Pancreas (tissue), 10 donors: Measurements from ENCODE around the gene NFATC3. TPM values are rescaled to one million over a fixed set of nuclear protein-coding genes. Genes with fewer than 3 reads are reported as not detected.

Source experiments
- ATAC-seq, 4 donors: fragments of 200-7000 bp; cut with Tn5 transposase; one replicate each; pipeline versions ENCODE4 v1.8.0 to v1.9.1; 2020; ENCODE audit warnings: mild to moderate bottlenecking in 4 of 4, moderate library complexity in 4 of 4
- DNase-seq, 6 donors: peaks; one replicate each; pipeline ENCODE4 v3.0.0-alpha.2; 2020
- FAIRE-seq: peaks from 2 replicates; lab custom pipeline; 2012; peaks lifted over from hg19 to GRCh38; lab: Jason Lieb, UNC
- H3K27ac ChIP-seq, 4 donors: fragments of 200-600 bp; sonication (generic); 1 replicate in 3 of 4; 2 replicates in 1 of 4; pipeline versions ENCODE4 v1.5.0 to v1.8.0; 2020
- H3K27me3 ChIP-seq, 4 donors: fragments of 200-600 bp; one replicate each; pipeline ENCODE4 v1.8.0; 2021
- H3K36me3 ChIP-seq, 3 donors: fragments of 200-600 bp; sonication (generic) in 1 of 3; one replicate each; pipeline versions ENCODE4 v1.5.0 to v1.8.0; 2020 to 2021
- H3K4me1 ChIP-seq, 3 donors: fragments of 200-600 bp; one replicate each; pipeline ENCODE4 v1.8.0; 2021
- H3K4me3 ChIP-seq, 4 donors: fragments of 200-600 bp; sonication (generic) in 2 of 4; one replicate each; pipeline versions ENCODE4 v1.5.0 to v1.8.0; 2020 to 2021
- H3K9me3 ChIP-seq, 4 donors: fragments of 200-600 bp; one replicate each; pipeline ENCODE4 v1.8.0; 2021
- CTCF ChIP-seq, 4 donors: fragments of 200-600 bp; sonication (generic) in 3 of 4; IDR thresholded peaks; one replicate each; pipeline versions ENCODE4 v1.5.0 to v1.8.0; 2021; ENCODE audit warnings: antibody characterized with exemption in 4 of 4
- WGBS, 2 donors: extraction: QIAGEN DNeasy Blood & Tissue Kit; methylation state at CpG; one replicate each; pipeline ENCODE4 v1.1.7; 2013; 5-methylcytosine and 5-hydroxymethylcytosine counted together
- intact Hi-C, 3 donors: fragments of 100-400 bp; cut with DNase I; formaldehyde crosslinking; loops; one replicate each; pipeline versions ENCODE4 v1.11.1 to v1.14.2; 2022
- polyA plus RNA-seq, 2 donors: library from polyadenylated mRNA; stranded (reverse); fragments of 200-250 nt; gene quantifications; one replicate each; pipeline ENCODE4 v1.2.3, GENCODE V29; 2013
- total RNA-seq, 6 donors: library from RNA; stranded (reverse); fragmentation: NEBNext Ultra II Directional in 4 of 6; extraction: Animal tissue kit (Norgen Biotek cat#: 25700) in 4 of 6; gene quantifications; one replicate each; pipeline versions ENCODE4 v1.2.1 to v1.2.4, GENCODE V29; 2021 to 2023
- donor health status: healthy with polysubstance abuse.
- donor health status: DM: no; HTN: no; CAD: no; lungs with moderate emphysema.
- donor health status: DM: no; HTN: no; CAD: no.
- donor health status: control.
- donor health status: control.
- donor health status: Bipolar disorder and iron deficiency.
- donor health status: DM: yes; HTN: yes; CAD: no.
- donor health status: DM: no; HTN: no; CAD: no.
- donor health status: DM: no; HTN: no; CAD: no.
- donor health status: DM: yes; HTN: yes; CAD: no.

NFATC3 gene
- total and polyA plus RNA-seq, 8 donors = 3.8 to 19.3 (median 12.5) TPM

DNA sequence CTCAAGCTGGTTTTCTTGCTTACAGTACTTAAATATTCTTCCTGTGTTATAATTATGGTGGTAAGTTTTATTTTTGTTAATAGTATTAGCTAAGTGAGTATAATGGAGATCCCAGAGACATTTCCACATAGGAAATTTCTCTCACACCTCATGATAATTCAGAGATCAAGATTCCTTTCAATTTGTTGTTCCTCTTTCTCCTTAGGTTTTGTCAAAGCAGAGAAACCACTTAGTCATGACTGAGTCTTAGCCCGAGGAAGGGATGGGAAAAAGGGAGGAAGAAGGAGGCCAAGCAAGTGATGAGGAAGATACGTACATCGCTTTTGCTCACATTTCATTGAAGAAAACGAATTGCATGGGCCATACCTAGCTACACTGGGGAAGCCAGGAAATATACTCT, 132.3 kb downstream of the NFATC3 start:
- no peaks in the 10 kb centered on the region for H3K9me3 ChIP-seq
- DNase-seq (no peak), ATAC-seq (no peak), FAIRE-seq (no peak)
- no peak for TF ChIP-seq CTCF (IDR thresholded peaks at IDR 0.05)
- H3K27me3 ChIP-seq = no peaks in the 10 kb centered on the region
- no peak overlapping the region for H3K4me3 ChIP-seq
- no peak overlapping the region for H3K27ac ChIP-seq
- intact Hi-C loops = no loop called here
- peaks cover 0 to 8% (median 4%) of the 10 kb centered on the region in 3 donors for H3K4me1 ChIP-seq
- no peaks in the 10 kb centered on the region for H3K36me3 ChIP-seq
- 89 to 92% methylated on average over 4 of the region's 4 CpGs for WGBS, 2 donors

GRCh38 chr16:68219725-68220351, 134.7 kb downstream of the NFATC3 start:
- H3K36me3 ChIP-seq = no peaks in the 10 kb centered on the region
- H3K4me3 ChIP-seq = no peak overlapping the region
- peaks cover 0 to 8% (median 4%) of the 10 kb centered on the region in 3 donors for H3K4me1 ChIP-seq
- no peak for ATAC-seq
- no peak for FAIRE-seq
- WGBS, 2 donors = 88 to 98% methylated on average over 6 of the region's 6 CpGs
- no peaks in the 10 kb centered on the region for H3K27me3 ChIP-seq
- intact Hi-C loops = loop anchor here in 1 of 3 donors (10.0 kb wide), 1 partner anchor 135 kb away; the partner anchor contains the start of gene NFATC3
- no peak for TF ChIP-seq CTCF (IDR thresholded peaks at IDR 0.05)
- DNase-seq = no peak
- no peak overlapping the region for H3K27ac ChIP-seq
- H3K9me3 ChIP-seq = no peaks in the 10 kb centered on the region

GRCh38 chr16:68223072-68223471, 137.9 kb downstream of the NFATC3 start:
- no peak overlapping the region for H3K27ac ChIP-seq
- no peak for FAIRE-seq

GRCh38 chr16:68226116-68226515, 140.9 kb downstream of the NFATC3 start:
- 68 to 73% methylated on average over 4 of the region's 4 CpGs for WGBS, 2 donors
- no peak overlapping the region for H3K4me3 ChIP-seq
- intact Hi-C loops = loop anchor here in 1 of 3 donors (10.0 kb wide), 1 partner anchor 141 kb away; the partner anchor contains the start of gene NFATC3
- H3K27ac ChIP-seq = no peak overlapping the region
- H3K9me3 ChIP-seq = no peaks in the 10 kb centered on the region
- TF ChIP-seq CTCF (IDR thresholded peaks at IDR 0.05) = no peak
- ATAC-seq (no peak), FAIRE-seq (no peak), DNase-seq (no peak)
- H3K36me3 ChIP-seq = peaks cover 3 to 16% (median 4%) of the 10 kb centered on the region in 3 donors
- H3K4me1 ChIP-seq = peaks cover 21 to 26% (median 22%) of the 10 kb centered on the region in 3 donors
- no peaks in the 10 kb centered on the region for H3K27me3 ChIP-seq

More at GRCh38 chr16:68223072-68223471, 137.9 kb downstream of the NFATC3 start:
- Histone ChIP-seq H3K9me3 (no peaks in the 10 kb centered on the region), H3K4me3 (no peak overlapping the region), H3K27me3 (no peaks in the 10 kb centered on the region), H3K36me3 (no peaks in the 10 kb centered on the region), H3K4me1 (peaks cover 10 to 13% (median 10%) of the 10 kb centered on the region in 3 donors)
- TF ChIP-seq CTCF (IDR thresholded peaks at IDR 0.05) = no peak
- no peak for ATAC-seq
- 25 to 56% methylated on average over 1 of the region's 1 CpG for whole genome bisulfite sequencing, 2 donors
- intact Hi-C loops = loop anchor here in 1 of 3 donors (10.0 kb wide), 1 partner anchor 138 kb away; the partner anchor contains the start of gene NFATC3
- DNase-seq = no peak
